OCI-LY7 (cell line): ENCODE data around the gene CDC42EP3. TPM values are rescaled to one million over a fixed set of nuclear protein-coding genes. Genes with fewer than 3 reads are reported as not detected.

ENCODE experiments used
- BruUV-seq: library from RNA; stranded (reverse); fragments of 400-500 nt; replicated peaks from 2 replicates; lab custom pipeline; 2021; lab: Mats Ljungman, UMichigan
- CTCF ChIA-PET: fragments of 300-600 bp; sonication (Branson Sonifier 250); formaldehyde crosslinking; loops from one replicate; lab custom pipeline; 2022; ENCODE audit warnings: antibody characterized with exemption; ENCODE audit not compliant: unreplicated experiment; lab: Charles Lee
- POLR2A ChIA-PET: fragments of 300-600 bp; sonication (Branson Sonifier 250); formaldehyde crosslinking; loops from one replicate; lab custom pipeline; 2022; ENCODE audit warnings: antibody characterized with exemption; lab: Charles Lee
- DNase-seq: peaks from one replicate; pipeline ENCODE4 v3.0.0-alpha.2; 2015; ENCODE audit warnings: low spot score
- H2AFZ ChIP-seq: fragments of 200-600 bp; sonication (generic), shearing (Covaris generic); 2 replicates; pipeline ENCODE4 v1.6.1; 2014; ENCODE audit warnings: mild to moderate bottlenecking, antibody characterized with exemption, low read length, moderate library complexity
- H3K27ac ChIP-seq: fragments of 200-600 bp; sonication (generic); 2 replicates; pipeline ENCODE4 v1.5.1; 2014; ENCODE audit warnings: mixed run types, low read depth, mild to moderate bottlenecking, moderate library complexity, low read length, inconsistent platforms; ENCODE audit not compliant: poor library complexity, severe bottlenecking
- H3K36me3 ChIP-seq: fragments of 200-600 bp; sonication (generic); 2 replicates; pipeline ENCODE4 v1.6.1; 2014; ENCODE audit warnings: mild to moderate bottlenecking, antibody characterized with exemption, low read length, moderate library complexity, mixed read lengths; ENCODE audit not compliant: insufficient read depth
- H3K4me1 ChIP-seq: fragments of 200-600 bp; sonication (generic); 2 replicates; pipeline ENCODE4 v1.5.1; 2014; ENCODE audit warnings: mild to moderate bottlenecking, low read length; ENCODE audit not compliant: insufficient read depth, poor library complexity, severe bottlenecking
- H3K4me2 ChIP-seq: fragments of 200-600 bp; sonication (generic); 2 replicates; pipeline ENCODE4 v1.6.1; 2014; ENCODE audit warnings: mild to moderate bottlenecking, low read length
- H3K4me3 ChIP-seq: fragments of 200-600 bp; sonication (generic); 2 replicates; pipeline ENCODE4 v1.5.1; 2014; ENCODE audit warnings: mild to moderate bottlenecking, low read depth, low read length; ENCODE audit not compliant: poor library complexity, severe bottlenecking
- H3K79me2 ChIP-seq: fragments of 200-600 bp; sonication (generic); 2 replicates; pipeline ENCODE4 v1.6.1; 2016; ENCODE audit warnings: low read depth, mild to moderate bottlenecking, low read length, moderate library complexity, mixed read lengths; ENCODE audit not compliant: insufficient read depth
- H3K9me2 ChIP-seq: fragments of 200-600 bp; sonication (generic); 2 replicates; pipeline ENCODE4 v1.6.1; 2016; ENCODE audit warnings: mild to moderate bottlenecking, low read length, mixed read lengths; ENCODE audit not compliant: insufficient read depth
- H3K9me3 ChIP-seq: fragments of 200-600 bp; sonication (generic); 2 replicates; pipeline ENCODE4 v1.6.1; 2014; ENCODE audit warnings: mild to moderate bottlenecking, mixed run types, low read length, mixed read lengths
- H4K20me1 ChIP-seq: fragments of 200-600 bp; sonication (generic); 2 replicates; pipeline ENCODE4 v1.6.1; 2014; ENCODE audit warnings: mild to moderate bottlenecking, antibody characterized with exemption, low read length, moderate library complexity, mixed read lengths; ENCODE audit not compliant: insufficient read depth
- EZH2phosphoT487 ChIP-seq: fragments of 200-600 bp; sonication (generic); IDR thresholded peaks from 2 replicates; pipeline ENCODE4 v1.6.1; 2018; ENCODE audit warnings: low read depth, borderline replicate concordance, mild to moderate bottlenecking, mixed run types, antibody characterized with exemption, low read length, moderate library complexity, mixed read lengths
- intact Hi-C: fragments of 100-400 bp; cut with micrococcal nuclease; formaldehyde crosslinking; loops from one replicate; pipeline ENCODE4 v1.10.0; 2022; ENCODE audit not compliant: unreplicated experiment
- total RNA-seq, 2 experiments: library from RNA; depleted of rRNA in 1 of 2; stranded (reverse); fragments of >200 nt in 1 of 2; shearing (Covaris generic) in 1 of 2; gene quantifications; 2 replicates each; pipeline ENCODE4 v1.2.3, GENCODE V29; 2014 to 2022
- TF ChIP-seq, protein P1 (sequence below): fragments of 200-600 bp; sonication (generic); conservative IDR thresholded peaks from 2 replicates; pipeline ENCODE4 v1.5.1; 2014; ENCODE audit warnings: mild to moderate bottlenecking, antibody characterized with exemption, low read length, moderate library complexity, mixed read lengths

The CDC42EP3 gene
- total RNA-seq, 2 experiments from 2014 or later: 7.2 to 22.9 TPM

DNA sequence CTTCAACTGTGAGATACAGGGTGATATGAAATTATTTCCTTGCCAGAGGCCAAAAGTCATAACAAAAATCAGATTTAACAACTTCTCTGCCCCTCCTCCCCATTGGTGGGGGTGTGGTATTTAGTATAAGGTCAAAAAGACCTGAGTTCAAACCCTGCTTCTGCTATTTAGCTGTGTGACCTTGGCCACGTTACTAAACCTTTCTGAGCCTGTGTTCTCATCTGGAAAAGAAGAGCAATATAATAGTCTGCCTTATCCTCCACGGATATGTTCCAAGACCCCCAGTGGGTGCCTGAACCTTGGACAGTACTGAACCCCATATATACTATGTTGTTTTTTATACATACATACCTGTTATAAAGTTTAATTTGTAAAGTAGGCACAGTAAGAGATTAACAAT lies 3.7 kb downstream of the CDC42EP3 start:
- no TSS peak for BruUV-seq
- H4K20me1 ChIP-seq: 0 out of 2 replicates have a peak, but pooled peaks cover 7% of the 10 kb centered on the region
- POLR2A ChIA-PET: interaction anchor here (1.0 to 2.7 kb wide), 3 partner anchors 11 to 14 kb away, joined by 3 to 30 read pairs (median 3); no protein-coding TSS in a partner anchor
- no peaks in the 10 kb centered on the region for H3K36me3 ChIP-seq
- TF ChIP-seq EZH2phosphoT487: no peak
- TF ChIP-seq, protein P1, sequence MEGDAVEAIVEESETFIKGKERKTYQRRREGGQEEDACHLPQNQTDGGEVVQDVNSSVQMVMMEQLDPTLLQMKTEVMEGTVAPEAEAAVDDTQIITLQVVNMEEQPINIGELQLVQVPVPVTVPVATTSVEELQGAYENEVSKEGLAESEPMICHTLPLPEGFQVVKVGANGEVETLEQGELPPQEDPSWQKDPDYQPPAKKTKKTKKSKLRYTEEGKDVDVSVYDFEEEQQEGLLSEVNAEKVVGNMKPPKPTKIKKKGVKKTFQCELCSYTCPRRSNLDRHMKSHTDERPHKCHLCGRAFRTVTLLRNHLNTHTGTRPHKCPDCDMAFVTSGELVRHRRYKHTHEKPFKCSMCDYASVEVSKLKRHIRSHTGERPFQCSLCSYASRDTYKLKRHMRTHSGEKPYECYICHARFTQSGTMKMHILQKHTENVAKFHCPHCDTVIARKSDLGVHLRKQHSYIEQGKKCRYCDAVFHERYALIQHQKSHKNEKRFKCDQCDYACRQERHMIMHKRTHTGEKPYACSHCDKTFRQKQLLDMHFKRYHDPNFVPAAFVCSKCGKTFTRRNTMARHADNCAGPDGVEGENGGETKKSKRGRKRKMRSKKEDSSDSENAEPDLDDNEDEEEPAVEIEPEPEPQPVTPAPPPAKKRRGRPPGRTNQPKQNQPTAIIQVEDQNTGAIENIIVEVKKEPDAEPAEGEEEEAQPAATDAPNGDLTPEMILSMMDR: no peak
- intact Hi-C loops: loop anchor here (10.0 kb wide), 1 partner anchor 1457 kb away; the partner anchor contains the start of gene SOS1
- no peak overlapping the region for H3K4me3 ChIP-seq
- H3K4me2 ChIP-seq: no peak overlapping the region
- CTCF ChIA-PET: no interaction called here
- H3K27ac ChIP-seq: no peak overlapping the region
- peaks cover 21% of the 10 kb centered on the region; the same call in 1 of the 2 replicates for H3K79me2 ChIP-seq
- H3K9me3 ChIP-seq: no peaks in the 10 kb centered on the region
- DNase-seq: no peak
- H3K4me1 ChIP-seq: peaks cover 40% of the 10 kb centered on the region
- H2AFZ ChIP-seq: no peak overlapping the region
- no peaks in the 10 kb centered on the region for H3K9me2 ChIP-seq

DNA sequence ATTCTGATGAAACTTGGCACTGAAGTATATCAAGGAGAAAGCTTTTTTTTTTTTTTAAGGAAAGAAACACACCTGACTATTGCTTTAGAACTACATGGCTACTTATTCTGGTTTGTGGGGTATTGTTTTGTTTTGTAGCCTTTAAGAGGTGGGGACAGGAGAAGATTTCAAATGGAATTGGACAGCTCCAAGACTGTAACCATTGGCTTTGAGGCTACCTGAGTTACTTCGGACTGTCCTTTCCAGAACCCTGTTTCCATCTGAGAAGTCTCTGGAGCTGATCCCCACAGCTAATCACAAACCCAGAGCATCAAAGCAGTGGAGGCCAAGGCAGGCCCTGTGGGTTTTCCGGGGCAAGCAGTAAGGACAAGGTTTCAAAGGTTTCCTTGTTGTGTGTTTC lies 4.7 kb downstream of the CDC42EP3 start:
- no TSS peak for BruUV-seq
- no peak for DNase-seq
- no peaks in the 10 kb centered on the region for H3K9me2 ChIP-seq
- ChIA-PET POLR2A (interaction anchor here (0.8 to 1.2 kb wide), 5 partner anchors 9 to 264 kb away, joined by 3 read pairs; no protein-coding TSS in a partner anchor), CTCF (no interaction called here)
- TF ChIP-seq, protein P1: no peak
- TF ChIP-seq EZH2phosphoT487: no peak
- H3K79me2 ChIP-seq: peaks cover 21% of the 10 kb centered on the region; the same call in 1 of the 2 replicates
- no peak overlapping the region for H3K4me2 ChIP-seq
- no peaks in the 10 kb centered on the region for H3K36me3 ChIP-seq
- H2AFZ ChIP-seq: no peak overlapping the region
- intact Hi-C loops: loop anchor here (10.0 kb wide), 1 partner anchor 1458 kb away; the partner anchor contains the start of gene SOS1
- peaks cover 39% of the 10 kb centered on the region for H3K4me1 ChIP-seq
- H3K4me3 ChIP-seq: no peak overlapping the region
- H4K20me1 ChIP-seq: 0 out of 2 replicates have a peak, but pooled peaks cover 7% of the 10 kb centered on the region
- no peaks in the 10 kb centered on the region for H3K9me3 ChIP-seq
- H3K27ac ChIP-seq: no peak overlapping the region
